ENCODE measurements around the gene CERS6.
"Not testable (repeated sequence)": the region's sequence is repeated elsewhere in the genome, so short reads cannot be mapped to it uniquely, and the experiment has no call there.

Gene CERS6

GRCh38 chr2:168469281-168469988 lies 13.4 kb downstream of the CERS6 start:
- DNase-seq: no peak

DNA sequence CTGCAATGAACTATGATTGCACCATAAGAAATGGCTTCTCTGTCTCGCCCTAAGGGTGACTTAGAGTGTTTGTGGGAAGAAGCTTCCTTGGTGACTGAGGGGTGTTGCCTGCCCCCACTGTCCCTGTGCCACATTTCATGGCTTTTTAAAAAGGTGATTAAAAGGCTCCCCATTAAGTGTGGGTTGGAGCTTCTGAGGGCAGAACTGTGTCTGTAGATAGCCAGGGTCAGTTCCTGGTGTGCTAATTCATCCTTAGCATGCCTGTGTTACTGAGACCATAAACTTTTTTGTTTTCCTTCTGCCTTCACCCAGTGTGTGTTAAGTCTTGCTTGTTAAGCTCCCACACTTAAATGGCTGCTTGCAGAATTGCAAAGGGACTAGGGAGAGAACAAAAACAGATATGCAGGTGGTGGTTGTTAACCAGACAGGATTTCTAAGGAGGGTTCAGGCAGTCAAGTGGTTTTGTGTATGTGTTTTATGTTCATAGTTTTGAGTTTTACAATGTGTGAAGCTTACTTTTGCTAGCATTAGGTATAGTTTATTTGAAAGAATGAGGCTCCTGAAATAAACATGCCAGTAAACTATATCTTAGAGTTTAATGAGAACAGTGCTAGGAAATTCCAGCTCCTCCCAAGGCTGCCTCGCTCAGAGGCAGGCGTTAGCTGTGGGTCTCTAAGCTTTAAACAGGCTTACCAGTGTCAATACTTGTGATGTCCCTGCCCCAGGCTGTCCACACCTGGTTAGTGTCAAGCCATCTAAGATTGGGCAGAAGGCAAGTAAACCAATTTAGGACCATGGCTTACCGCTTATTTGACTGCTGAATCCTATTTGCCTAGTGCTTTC lies 14.5 kb downstream of the CERS6 start:
- no peak for DNase-seq

- no peak for DNase-seq
These were observed 15.0 kb downstream of the CERS6 start for GRCh38 chr2:168471163-168471475.

DNA sequence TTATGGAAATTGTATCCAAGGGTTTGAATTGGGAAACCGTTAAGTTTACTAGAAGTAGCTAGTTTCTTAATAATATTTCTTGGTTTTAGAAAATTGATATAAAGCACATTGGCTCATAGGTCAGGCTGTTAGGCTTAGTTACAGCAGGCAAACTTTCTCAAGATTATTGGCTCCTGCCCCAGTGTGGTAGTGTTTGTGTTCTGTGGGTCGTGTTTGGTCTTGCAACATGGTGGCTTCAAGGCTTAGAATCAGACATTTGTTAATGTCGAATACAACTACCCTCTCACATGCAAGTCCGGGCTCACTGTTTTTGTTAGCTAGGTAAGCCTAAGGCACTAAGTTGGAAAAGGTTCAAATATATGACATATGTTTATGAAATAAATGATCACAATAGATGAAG lies 19.6 kb downstream of the CERS6 start:
- DNase-seq: no peak

GRCh38 chr2:168478206-168478605 lies 22.1 kb downstream of the CERS6 start:
- no peak for DNase-seq

DNA sequence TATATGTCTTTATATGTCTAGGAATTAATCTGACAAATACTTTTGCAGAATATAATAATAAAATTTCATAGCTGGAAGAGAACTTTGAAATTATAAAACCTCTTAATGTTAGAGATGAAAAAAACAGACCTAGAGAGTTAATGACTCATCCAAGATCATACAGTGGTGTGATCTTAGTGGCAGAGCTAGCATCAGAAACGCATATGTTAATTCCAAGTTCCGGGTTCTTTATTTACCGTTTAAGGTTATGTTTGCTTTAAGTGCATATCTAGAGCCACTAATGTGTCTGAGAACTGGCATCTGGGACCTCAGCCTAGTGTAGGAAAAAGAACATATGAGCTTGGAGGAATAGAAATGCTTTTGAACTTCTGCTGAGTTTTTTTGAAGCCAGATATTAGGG lies 24.3 kb downstream of the CERS6 start:
- DNase-seq: no peak

GRCh38 chr2:168480825-168481585 lies 24.9 kb downstream of the CERS6 start:
- no peak for DNase-seq

GRCh38 chr2:168482269-168482668 lies 26.2 kb downstream of the CERS6 start:
- DNase-seq: no peak

DNA sequence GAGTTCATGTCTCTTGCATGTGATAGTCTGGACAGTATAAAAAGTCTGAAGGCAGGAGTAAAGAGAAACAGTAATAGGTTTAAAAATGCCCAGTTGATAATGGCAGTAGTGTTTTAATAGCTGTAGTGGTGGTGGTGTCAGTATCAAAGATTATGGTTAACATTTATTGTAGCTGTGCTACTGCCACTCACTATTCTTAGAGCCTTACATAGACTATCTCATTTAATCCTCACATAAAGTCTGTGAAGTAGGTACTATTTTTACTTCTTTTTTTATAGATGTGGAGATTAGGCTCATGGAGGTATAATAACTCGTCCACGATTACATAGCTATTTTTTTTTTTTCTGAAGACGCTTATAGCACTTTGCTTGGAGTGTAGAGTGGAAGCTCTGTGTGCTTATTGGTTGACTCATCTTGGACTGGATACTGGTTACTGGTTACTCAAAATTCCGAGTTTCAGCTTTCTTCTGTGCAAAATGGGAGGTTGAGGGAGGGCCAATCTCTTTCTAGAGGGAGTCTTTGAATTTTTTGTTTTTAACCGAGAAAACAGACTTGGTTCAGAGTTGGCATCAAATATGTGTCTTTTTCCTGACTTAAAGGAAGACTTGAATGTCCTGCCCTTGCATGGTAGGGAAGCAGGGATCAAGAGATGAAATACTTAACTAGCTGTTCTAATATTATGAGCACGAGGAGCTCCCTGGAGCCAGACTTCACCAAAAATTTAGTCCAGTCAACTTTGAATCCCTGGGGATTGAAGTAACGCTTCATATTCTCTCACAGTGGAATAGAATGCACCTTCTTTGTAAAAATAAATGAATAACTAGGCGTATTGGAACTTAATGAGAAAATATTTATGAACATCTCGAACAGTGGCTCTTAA lies 27.1 kb downstream of the CERS6 start:
- DNase-seq: no peak

GRCh38 chr2:168486477-168486876 lies 30.4 kb downstream of the CERS6 start:
- DNase-seq: no peak

GRCh38 chr2:168490015-168490874 lies 34.2 kb downstream of the CERS6 start:
- peak; percentile 22 for DNase-seq

GRCh38 chr2:168490946-168491605 lies 35.0 kb downstream of the CERS6 start:
- no peak for DNase-seq

DNA sequence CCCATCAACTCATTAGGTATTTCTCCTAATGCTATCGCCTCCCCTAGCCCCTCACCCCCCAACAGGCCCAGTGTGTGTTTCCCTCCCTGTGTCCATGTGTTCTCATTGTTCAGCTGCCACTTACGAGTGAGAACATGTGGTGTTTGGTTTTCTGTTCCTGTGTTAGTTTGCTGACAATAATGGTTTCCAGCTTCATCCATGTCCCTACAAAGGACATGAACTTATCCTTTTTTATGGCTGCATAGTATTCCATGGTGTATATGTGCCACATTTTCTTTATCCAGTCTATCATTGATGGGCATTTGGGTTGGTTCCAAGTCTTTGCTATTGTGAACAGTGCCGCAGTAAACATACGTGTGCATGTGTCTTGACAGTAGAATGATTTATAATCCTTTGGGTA lies 35.7 kb downstream of the CERS6 start:
- not testable (repeated sequence) for DNase-seq

DNA sequence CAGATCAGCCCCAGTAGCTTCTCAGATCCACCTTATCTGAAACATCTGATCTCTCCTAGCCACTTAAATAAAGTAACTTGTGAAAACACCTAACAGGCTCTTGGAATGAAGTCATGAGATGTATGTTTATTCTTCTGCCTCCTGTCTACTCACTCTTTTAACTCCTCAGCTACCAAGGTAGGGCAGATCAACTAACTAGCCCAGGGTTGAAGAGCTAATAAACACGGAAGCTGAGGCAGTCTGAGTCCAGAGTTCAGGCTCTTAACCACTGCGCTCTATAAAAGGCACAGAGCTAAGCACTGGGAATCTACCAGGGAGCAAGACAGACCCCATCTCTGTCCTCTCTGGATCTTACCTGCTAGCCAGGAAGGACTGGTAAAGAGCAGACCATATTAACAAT lies 37.1 kb downstream of the CERS6 start:
- DNase-seq: not testable (repeated sequence)

DNA sequence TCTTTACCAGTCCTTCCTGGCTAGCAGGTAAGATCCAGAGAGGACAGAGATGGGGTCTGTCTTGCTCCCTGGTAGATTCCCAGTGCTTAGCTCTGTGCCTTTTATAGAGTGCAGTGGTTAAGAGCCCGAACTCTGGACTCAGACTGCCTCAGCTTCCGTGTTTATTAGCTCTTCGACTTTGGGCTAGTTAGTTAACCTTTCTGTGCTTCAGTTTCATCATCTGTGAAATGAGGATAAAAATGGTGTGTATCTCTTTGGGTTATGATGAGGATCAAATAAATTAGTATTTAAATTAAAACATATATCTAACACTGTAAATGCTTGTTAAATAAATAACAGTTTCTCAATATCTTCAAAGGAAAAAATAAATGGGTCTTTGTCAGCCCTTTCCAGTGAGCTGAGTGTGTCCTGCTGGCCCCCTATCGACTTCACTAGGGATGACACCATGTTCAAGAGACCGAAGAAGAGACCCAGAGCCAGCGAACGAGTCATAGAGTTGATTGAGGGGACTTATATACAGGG lies 38.2 kb downstream of the CERS6 start:
- DNase-seq: no peak

DNA sequence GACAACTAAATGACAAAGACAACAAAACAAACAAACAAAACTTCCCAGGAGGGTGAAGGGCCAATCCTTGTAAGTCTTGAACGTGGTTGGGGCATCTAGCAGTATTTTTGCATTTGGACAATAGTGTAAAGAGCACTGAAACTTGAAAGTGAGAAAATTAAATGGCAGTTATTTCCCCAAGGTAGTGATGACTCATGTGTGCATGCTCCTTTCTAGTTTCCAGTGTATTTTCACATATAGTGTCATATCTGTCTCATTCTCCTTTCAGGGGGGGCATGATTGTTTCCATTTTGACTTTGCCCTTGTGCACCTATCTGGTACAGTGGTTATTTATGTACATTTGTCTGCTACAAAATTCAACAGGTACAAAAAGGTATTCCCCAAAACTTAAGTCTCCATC lies 39.5 kb downstream of the CERS6 start:
- DNase-seq: no peak

DNA sequence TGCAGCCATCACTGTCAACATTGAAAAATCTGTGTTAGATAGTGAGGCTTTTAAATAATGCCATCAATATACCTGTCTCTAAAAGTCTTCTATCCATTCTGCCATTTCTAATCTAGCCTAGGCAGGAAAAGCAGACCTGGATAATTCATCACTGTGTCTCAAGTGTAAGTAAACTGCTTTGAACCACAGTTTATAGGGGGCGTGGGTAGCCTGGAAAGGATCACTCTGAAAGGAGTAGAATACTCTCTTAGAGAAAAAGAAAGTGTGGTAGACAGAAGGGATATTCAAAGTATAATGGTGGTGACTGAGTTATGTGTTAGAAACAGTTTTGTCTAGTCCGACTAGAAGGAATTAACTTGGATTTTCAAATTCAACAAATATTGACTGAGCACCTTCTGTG lies 40.8 kb downstream of the CERS6 start:
- DNase-seq: no peak

DNA sequence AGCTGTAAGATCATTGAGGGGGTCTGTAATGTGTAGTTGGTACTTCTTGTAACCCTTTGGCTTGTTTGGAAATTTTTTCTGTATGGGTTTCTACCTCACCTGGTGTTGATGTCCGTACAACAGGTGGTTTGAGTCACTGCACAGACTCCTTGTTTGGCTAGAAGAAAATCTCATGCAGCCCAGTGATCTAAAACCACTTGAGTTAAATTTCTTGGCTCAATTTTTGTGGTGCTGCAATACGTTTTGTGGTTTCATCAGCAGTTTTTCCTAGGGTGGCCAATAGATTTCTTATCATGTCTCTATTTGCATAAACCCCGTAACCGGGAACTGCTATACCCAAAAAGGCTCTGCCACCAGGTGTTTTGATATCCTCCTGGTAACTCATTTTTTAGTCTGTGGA lies 43.4 kb downstream of the CERS6 start:
- DNase-seq: no peak

- DNase-seq: no peak
These were observed 44.4 kb downstream of the CERS6 start for GRCh38 chr2:168500516-168500915.

- no peak for DNase-seq
These were observed 45.5 kb downstream of the CERS6 start for GRCh38 chr2:168501466-168502065.

DNA sequence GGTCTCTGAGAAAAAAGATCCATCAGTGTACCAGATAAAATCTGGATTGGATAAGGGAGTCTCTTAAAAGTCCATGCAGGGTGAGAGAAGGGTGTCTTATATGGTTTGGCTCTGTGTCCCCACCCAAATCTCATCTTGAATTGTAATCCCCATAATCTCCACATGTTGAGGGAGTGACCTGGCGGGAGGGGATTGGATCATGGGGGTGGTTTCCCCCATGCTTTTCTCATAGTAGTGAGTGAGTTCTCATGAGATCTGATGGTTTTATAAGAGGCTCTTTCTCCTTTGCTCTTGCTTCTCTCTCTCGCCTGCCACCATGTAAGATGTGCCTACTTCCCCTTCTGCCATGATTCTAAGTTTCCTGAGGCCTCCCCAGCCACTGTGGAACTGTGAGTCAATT lies 46.8 kb downstream of the CERS6 start:
- not testable (repeated sequence) for DNase-seq
